ENCODE measurements around the gene EIF4E2.

- TF ChIP-seq, protein P1, sequence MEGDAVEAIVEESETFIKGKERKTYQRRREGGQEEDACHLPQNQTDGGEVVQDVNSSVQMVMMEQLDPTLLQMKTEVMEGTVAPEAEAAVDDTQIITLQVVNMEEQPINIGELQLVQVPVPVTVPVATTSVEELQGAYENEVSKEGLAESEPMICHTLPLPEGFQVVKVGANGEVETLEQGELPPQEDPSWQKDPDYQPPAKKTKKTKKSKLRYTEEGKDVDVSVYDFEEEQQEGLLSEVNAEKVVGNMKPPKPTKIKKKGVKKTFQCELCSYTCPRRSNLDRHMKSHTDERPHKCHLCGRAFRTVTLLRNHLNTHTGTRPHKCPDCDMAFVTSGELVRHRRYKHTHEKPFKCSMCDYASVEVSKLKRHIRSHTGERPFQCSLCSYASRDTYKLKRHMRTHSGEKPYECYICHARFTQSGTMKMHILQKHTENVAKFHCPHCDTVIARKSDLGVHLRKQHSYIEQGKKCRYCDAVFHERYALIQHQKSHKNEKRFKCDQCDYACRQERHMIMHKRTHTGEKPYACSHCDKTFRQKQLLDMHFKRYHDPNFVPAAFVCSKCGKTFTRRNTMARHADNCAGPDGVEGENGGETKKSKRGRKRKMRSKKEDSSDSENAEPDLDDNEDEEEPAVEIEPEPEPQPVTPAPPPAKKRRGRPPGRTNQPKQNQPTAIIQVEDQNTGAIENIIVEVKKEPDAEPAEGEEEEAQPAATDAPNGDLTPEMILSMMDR (conservative IDR thresholded peaks at IDR 0.05; ENCODE audit: low read depth, low read length) = no peak
- no peak for TF ChIP-seq RAD21 (IDR thresholded peaks at IDR 0.05; ENCODE audit: low read length)
- TF ChIP-seq, protein P2, sequence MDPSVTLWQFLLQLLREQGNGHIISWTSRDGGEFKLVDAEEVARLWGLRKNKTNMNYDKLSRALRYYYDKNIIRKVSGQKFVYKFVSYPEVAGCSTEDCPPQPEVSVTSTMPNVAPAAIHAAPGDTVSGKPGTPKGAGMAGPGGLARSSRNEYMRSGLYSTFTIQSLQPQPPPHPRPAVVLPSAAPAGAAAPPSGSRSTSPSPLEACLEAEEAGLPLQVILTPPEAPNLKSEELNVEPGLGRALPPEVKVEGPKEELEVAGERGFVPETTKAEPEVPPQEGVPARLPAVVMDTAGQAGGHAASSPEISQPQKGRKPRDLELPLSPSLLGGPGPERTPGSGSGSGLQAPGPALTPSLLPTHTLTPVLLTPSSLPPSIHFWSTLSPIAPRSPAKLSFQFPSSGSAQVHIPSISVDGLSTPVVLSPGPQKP (IDR thresholded peaks at IDR 0.05; ENCODE audit: borderline replicate concordance, low read depth, low read length) = no peak
- TF ChIP-seq NFE2L2 (IDR thresholded peaks at IDR 0.05; ENCODE audit: low read depth, low read length) = no peak
- TF ChIP-seq CEBPB (IDR thresholded peaks at IDR 0.05; ENCODE audit: low read depth, low read length) = no peak
- TF ChIP-seq USF2 (IDR thresholded peaks at IDR 0.05; ENCODE audit: low read depth, low read length) = no peak
- TF ChIP-seq BHLHE40 (IDR thresholded peaks at IDR 0.05; ENCODE audit: low read depth, low read length) = no peak
- no peak for TF ChIP-seq POLR2A (IDR thresholded peaks at IDR 0.05; ENCODE audit: low read depth, low read length)
- no peak for TF ChIP-seq RCOR1 (IDR thresholded peaks at IDR 0.05; ENCODE audit: insufficient replicate concordance, low read length)
- TF ChIP-seq CHD1 (IDR thresholded peaks at IDR 0.05; ENCODE audit: low read depth, low read length) = no peak
- no peak for TF ChIP-seq FOS (IDR thresholded peaks at IDR 0.05; ENCODE audit: low read depth, low read length)
- TF ChIP-seq MAFK (IDR thresholded peaks at IDR 0.05; ENCODE audit: low read depth, low read length) = no peak
- TF ChIP-seq MXI1 (IDR thresholded peaks at IDR 0.05; ENCODE audit: borderline replicate concordance, low read depth, low read length) = no peak
These were observed 11.8 kb upstream of the EIF4E2 start for GRCh38 chr2:232538671-232539070.

Measured in IMR-90 (cell line).